Measurements from ENCODE around the gene NET1.

The NET1 gene

GRCh38 chr10:5442065-5442989 is 30.0 kb downstream of the NET1 start:
- peak; percentile 92 for DNase-seq (ENCODE audit: low spot score)

GRCh38 chr10:5442990-5443370 is 30.6 kb downstream of the NET1 start:
- DNase-seq (ENCODE audit: low spot score): peak; percentile 55

GRCh38 chr10:5443429-5443828 is 31.1 kb downstream of the NET1 start:
- no peak for DNase-seq (ENCODE audit: low spot score)

GRCh38 chr10:5445006-5445405 is 32.6 kb downstream of the NET1 start:
- DNase-seq (ENCODE audit: low spot score): no peak

- DNase-seq (ENCODE audit: low spot score): peak; percentile 94
Observed at GRCh38 chr10:5446390-5446926, 34.1 kb downstream of the NET1 start.

GRCh38 chr10:5447056-5447455 is 34.7 kb downstream of the NET1 start:
- peak; percentile 46 for DNase-seq (ENCODE audit: low spot score)

GRCh38 chr10:5447611-5448071 is 35.3 kb downstream of the NET1 start:
- peak; percentile 54 for DNase-seq (ENCODE audit: low spot score)

GRCh38 chr10:5448333-5449001 is 36.1 kb downstream of the NET1 start:
- DNase-seq (ENCODE audit: low spot score): no peak

- DNase-seq (ENCODE audit: low spot score): no peak
Observed at GRCh38 chr10:5449227-5449626, 36.9 kb downstream of the NET1 start.

GRCh38 chr10:5449823-5450222 is 37.5 kb downstream of the NET1 start:
- no peak for DNase-seq (ENCODE audit: low spot score)

- no peak for DNase-seq (ENCODE audit: low spot score)
Observed at GRCh38 chr10:5450605-5451384, 38.4 kb downstream of the NET1 start.

- DNase-seq (ENCODE audit: low spot score): no peak
Observed at GRCh38 chr10:5453749-5454489, 41.6 kb downstream of the NET1 start.

GRCh38 chr10:5456563-5456962 is 44.2 kb downstream of the NET1 start:
- no peak for DNase-seq (ENCODE audit: low spot score)

- no peak for DNase-seq (ENCODE audit: low spot score)
Observed at GRCh38 chr10:5457741-5458140, 45.4 kb downstream of the NET1 start.

GRCh38 chr10:5458425-5458824 is 46.1 kb downstream of the NET1 start:
- no peak for DNase-seq (ENCODE audit: low spot score)

GRCh38 chr10:5458949-5459747 is 46.8 kb downstream of the NET1 start:
- no peak for DNase-seq (ENCODE audit: low spot score)

- DNase-seq (ENCODE audit: low spot score): no peak
Observed at GRCh38 chr10:5460468-5461202, 48.3 kb downstream of the NET1 start.

GRCh38 chr10:5461203-5461588 is 48.8 kb downstream of the NET1 start:
- DNase-seq (ENCODE audit: low spot score): no peak

GRCh38 chr10:5461914-5462840 is 49.8 kb downstream of the NET1 start:
- DNase-seq (ENCODE audit: low spot score): no peak

All from hematopoietic multipotent progenitor cell treated with erythropoietin and hydrocortisone succinate and interleukin-3 and kit ligand, for 17 days (in vitro differentiated cells).